ENCODE data around the gene GPC6. TPM values are rescaled to one million over a fixed set of nuclear protein-coding genes. Genes with fewer than 3 reads are reported as not detected.

The GPC6 gene
- polyA plus RNA-seq, 1 donor (not counting 4 experiments of a cell fraction or from before 2014, with no cell fraction given) = 0.42 TPM

DNA sequence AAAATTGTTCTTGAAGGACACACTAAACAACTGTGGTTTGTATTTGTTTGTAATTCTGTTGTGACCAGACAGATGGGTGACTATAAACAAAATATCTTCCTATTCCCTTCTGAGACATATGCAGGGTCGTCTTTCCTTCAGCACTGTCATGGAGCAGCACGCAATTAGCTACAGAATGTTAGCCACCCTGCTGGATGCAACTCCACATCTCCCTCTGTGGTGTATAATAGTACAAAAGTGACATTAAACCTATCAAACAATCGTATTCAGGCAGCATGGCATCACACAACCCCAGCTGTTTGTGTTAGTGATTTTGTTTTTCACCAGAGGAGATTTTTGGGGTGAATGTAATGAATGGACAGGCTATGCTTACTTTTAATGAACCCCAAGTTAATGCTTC, 146.2 kb downstream of the GPC6 start:
- Histone ChIP-seq H3K27me3 (ENCODE audit: control insufficient read depth, extremely low read depth, insufficient read depth, low read length) (no peaks in the 10 kb centered on the region), H2AFZ (ENCODE audit: control insufficient read depth, low read length) (no peak overlapping the region), H3K36me3 (ENCODE audit: control insufficient read depth in 2 of 2, extremely low read depth in 1 of 2, insufficient read depth in 2 of 2, low read length in 2 of 2) (no peaks in the 10 kb centered on the region), H3K4me3 (ENCODE audit: control insufficient read depth in 2 of 3, extremely low read depth in 1 of 3, insufficient read depth in 2 of 3, low read depth in 1 of 3, low read length in 3 of 3) (no peak overlapping the region), H3K79me2 (ENCODE audit: control insufficient read depth, insufficient read depth, low read length) (no peaks in the 10 kb centered on the region), H3K4me1 (ENCODE audit: control insufficient read depth, extremely low read depth, insufficient read depth, low read length) (no peaks in the 10 kb centered on the region), H4K20me1 (ENCODE audit: control insufficient read depth, extremely low read depth, insufficient read depth, low read length) (no peaks in the 10 kb centered on the region), H3K9me1 (ENCODE audit: control insufficient read depth, extremely low read depth, insufficient read depth, low read length) (no peaks in the 10 kb centered on the region), H3K27ac (ENCODE audit: control insufficient read depth, insufficient read depth, low read length) (no peak overlapping the region), H3K9ac (ENCODE audit: control insufficient read depth, extremely low read depth, insufficient read depth, low read length) (no peak overlapping the region), H3K9me3 (ENCODE audit: control insufficient read depth, low read depth, low read length) (no peaks in the 10 kb centered on the region), H3K4me2 (ENCODE audit: control insufficient read depth, extremely low read depth, insufficient read depth, low read depth, low read length) (no peak overlapping the region)
- no peak for TF ChIP-seq EZH2 (IDR thresholded peaks at IDR 0.05; ENCODE audit: low read length)
- TF ChIP-seq, protein P1, sequence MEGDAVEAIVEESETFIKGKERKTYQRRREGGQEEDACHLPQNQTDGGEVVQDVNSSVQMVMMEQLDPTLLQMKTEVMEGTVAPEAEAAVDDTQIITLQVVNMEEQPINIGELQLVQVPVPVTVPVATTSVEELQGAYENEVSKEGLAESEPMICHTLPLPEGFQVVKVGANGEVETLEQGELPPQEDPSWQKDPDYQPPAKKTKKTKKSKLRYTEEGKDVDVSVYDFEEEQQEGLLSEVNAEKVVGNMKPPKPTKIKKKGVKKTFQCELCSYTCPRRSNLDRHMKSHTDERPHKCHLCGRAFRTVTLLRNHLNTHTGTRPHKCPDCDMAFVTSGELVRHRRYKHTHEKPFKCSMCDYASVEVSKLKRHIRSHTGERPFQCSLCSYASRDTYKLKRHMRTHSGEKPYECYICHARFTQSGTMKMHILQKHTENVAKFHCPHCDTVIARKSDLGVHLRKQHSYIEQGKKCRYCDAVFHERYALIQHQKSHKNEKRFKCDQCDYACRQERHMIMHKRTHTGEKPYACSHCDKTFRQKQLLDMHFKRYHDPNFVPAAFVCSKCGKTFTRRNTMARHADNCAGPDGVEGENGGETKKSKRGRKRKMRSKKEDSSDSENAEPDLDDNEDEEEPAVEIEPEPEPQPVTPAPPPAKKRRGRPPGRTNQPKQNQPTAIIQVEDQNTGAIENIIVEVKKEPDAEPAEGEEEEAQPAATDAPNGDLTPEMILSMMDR (optimal IDR thresholded peaks at IDR 0.05 in 1 of 3, IDR thresholded peaks at IDR 0.05 in 1 of 3, conservative IDR thresholded peaks at IDR 0.05 in 1 of 3; ENCODE audit: extremely low read depth in 1 of 3, insufficient read depth in 2 of 3, low read length in 3 of 3) = no peak
- no peak for FAIRE-seq
- dilution Hi-C loops (cut with MboI; ENCODE audit: extremely low pct_ligation_motif_present, low sequenced_read_pairs) = no loop called here
- no peak for DNase-seq (ENCODE audit: low read depth, low spot score)

- Histone ChIP-seq H3K9me1 (ENCODE audit: control insufficient read depth, extremely low read depth, insufficient read depth, low read length) (no peaks in the 10 kb centered on the region), H3K9ac (ENCODE audit: control insufficient read depth, extremely low read depth, insufficient read depth, low read length) (no peak overlapping the region), H3K36me3 (ENCODE audit: control insufficient read depth in 2 of 2, extremely low read depth in 1 of 2, insufficient read depth in 2 of 2, low read length in 2 of 2) (no peaks in the 10 kb centered on the region), H3K9me3 (ENCODE audit: control insufficient read depth, low read depth, low read length) (no peaks in the 10 kb centered on the region), H3K4me1 (ENCODE audit: control insufficient read depth, extremely low read depth, insufficient read depth, low read length) (no peaks in the 10 kb centered on the region), H3K4me3 (ENCODE audit: control insufficient read depth in 2 of 3, extremely low read depth in 1 of 3, insufficient read depth in 2 of 3, low read depth in 1 of 3, low read length in 3 of 3) (no peak overlapping the region), H4K20me1 (ENCODE audit: control insufficient read depth, extremely low read depth, insufficient read depth, low read length) (no peaks in the 10 kb centered on the region), H3K27me3 (ENCODE audit: control insufficient read depth, extremely low read depth, insufficient read depth, low read length) (no peaks in the 10 kb centered on the region), H3K79me2 (ENCODE audit: control insufficient read depth, insufficient read depth, low read length) (no peaks in the 10 kb centered on the region), H3K4me2 (ENCODE audit: control insufficient read depth, extremely low read depth, insufficient read depth, low read depth, low read length) (no peak overlapping the region), H3K27ac (ENCODE audit: control insufficient read depth, insufficient read depth, low read length) (no peak overlapping the region), H2AFZ (ENCODE audit: control insufficient read depth, low read length) (no peak overlapping the region)
- dilution Hi-C loops (cut with MboI; ENCODE audit: extremely low pct_ligation_motif_present, low sequenced_read_pairs) = no loop called here
- FAIRE-seq (no peak), DNase-seq (ENCODE audit: low read depth, low spot score) (no peak)
- TF ChIP-seq EZH2 (IDR thresholded peaks at IDR 0.05; ENCODE audit: low read length) = no peak
- TF ChIP-seq, protein P1 (optimal IDR thresholded peaks at IDR 0.05 in 1 of 3, IDR thresholded peaks at IDR 0.05 in 1 of 3, conservative IDR thresholded peaks at IDR 0.05 in 1 of 3; ENCODE audit: extremely low read depth in 1 of 3, insufficient read depth in 2 of 3, low read length in 3 of 3) = no peak
Observed at GRCh38 chr13:93375491-93375890, 148.9 kb downstream of the GPC6 start.

All from keratinocyte (primary cell).